Ovary (tissue), 3 donors: Measurements from ENCODE around the gene GALNT17.

Experiments used
- EP300 ChIP-seq: sonication (generic); formaldehyde crosslinking; IDR thresholded peaks from one replicate; pipeline ENCODE4 v1.6.1; 2017; ENCODE audit warnings: antibody characterized with exemption
- POLR2A ChIP-seq: fragments of 450-650 bp; IDR thresholded peaks from one replicate; pipeline ENCODE4 v1.6.1; 2017; ENCODE audit warnings: antibody characterized with exemption, mild to moderate bottlenecking, moderate library complexity
- TF ChIP-seq, protein P1 (sequence below), 3 donors: fragments of 450-650 bp in 2 of 3; fragments of 200-600 bp in 1 of 3; IDR thresholded peaks; one replicate each; pipeline versions ENCODE4 v1.5.1 to v1.8.0; 2016 to 2022; ENCODE audit warnings: antibody characterized with exemption in 3 of 3, mild to moderate bottlenecking in 1 of 3
- donor health status: DM: no; HTN: no; CAD: no.

DNA sequence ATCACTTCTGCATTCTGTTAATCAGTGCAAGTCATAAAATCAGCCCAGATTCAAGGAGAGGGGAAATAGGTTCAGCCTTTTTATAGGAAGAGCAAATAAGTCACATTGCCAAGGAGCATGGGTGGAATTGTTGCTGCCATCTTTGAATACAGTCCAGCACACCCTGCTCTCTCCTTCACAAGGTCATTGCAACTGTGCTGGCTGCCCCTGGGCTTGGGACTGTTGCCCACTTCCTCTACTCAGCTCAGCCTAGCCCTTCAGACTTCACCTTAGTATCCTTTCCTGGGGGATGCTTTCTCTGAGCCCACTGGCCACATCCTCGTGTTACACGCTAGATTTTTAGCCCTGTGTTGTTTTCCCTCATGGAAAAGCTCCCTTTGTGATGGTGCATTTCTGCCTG, 527.7 kb downstream of the GALNT17 start:
- TF ChIP-seq, protein P1, sequence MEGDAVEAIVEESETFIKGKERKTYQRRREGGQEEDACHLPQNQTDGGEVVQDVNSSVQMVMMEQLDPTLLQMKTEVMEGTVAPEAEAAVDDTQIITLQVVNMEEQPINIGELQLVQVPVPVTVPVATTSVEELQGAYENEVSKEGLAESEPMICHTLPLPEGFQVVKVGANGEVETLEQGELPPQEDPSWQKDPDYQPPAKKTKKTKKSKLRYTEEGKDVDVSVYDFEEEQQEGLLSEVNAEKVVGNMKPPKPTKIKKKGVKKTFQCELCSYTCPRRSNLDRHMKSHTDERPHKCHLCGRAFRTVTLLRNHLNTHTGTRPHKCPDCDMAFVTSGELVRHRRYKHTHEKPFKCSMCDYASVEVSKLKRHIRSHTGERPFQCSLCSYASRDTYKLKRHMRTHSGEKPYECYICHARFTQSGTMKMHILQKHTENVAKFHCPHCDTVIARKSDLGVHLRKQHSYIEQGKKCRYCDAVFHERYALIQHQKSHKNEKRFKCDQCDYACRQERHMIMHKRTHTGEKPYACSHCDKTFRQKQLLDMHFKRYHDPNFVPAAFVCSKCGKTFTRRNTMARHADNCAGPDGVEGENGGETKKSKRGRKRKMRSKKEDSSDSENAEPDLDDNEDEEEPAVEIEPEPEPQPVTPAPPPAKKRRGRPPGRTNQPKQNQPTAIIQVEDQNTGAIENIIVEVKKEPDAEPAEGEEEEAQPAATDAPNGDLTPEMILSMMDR (IDR thresholded peaks at IDR 0.05) = no peak
- TF ChIP-seq POLR2A = no peak
- TF ChIP-seq EP300 = no peak
